ENCODE data around the gene CTNNA3. TPM values are rescaled to one million over a fixed set of nuclear protein-coding genes. Genes with fewer than 3 reads are reported as not detected.

Gene CTNNA3
- total RNA-seq, 1 experiment from 2014 or later, result 0.32 TPM

DNA sequence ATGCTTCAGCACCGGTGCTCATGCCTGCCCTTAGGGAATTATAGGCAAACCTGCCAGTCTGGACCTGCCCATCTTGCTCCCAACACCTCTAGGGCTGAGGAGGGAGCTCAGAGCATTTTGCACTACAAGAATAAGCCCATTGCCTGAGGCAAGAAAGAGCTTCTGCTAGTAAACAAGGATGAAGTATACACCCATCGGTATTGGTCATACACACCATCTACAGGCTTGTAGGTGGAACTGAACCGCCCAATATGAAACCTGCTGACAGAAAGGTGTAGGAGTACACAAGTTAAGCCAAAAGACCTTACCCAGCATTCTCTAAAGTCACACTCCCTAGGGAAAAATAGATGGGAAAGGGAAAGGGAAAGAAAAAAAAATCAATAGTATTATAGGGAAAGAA is 1727.1 kb downstream of the CTNNA3 start (continued):
- TF ChIP-seq, protein P1, sequence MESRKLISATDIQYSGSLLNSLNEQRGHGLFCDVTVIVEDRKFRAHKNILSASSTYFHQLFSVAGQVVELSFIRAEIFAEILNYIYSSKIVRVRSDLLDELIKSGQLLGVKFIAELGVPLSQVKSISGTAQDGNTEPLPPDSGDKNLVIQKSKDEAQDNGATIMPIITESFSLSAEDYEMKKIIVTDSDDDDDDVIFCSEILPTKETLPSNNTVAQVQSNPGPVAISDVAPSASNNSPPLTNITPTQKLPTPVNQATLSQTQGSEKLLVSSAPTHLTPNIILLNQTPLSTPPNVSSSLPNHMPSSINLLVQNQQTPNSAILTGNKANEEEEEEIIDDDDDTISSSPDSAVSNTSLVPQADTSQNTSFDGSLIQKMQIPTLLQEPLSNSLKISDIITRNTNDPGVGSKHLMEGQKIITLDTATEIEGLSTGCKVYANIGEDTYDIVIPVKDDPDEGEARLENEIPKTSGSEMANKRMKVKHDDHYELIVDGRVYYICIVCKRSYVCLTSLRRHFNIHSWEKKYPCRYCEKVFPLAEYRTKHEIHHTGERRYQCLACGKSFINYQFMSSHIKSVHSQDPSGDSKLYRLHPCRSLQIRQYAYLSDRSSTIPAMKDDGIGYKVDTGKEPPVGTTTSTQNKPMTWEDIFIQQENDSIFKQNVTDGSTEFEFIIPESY (IDR thresholded peaks at IDR 0.05; ENCODE audit: extremely low read depth, insufficient replicate concordance, low read length), result no peak
- TF ChIP-seq, protein P2, sequence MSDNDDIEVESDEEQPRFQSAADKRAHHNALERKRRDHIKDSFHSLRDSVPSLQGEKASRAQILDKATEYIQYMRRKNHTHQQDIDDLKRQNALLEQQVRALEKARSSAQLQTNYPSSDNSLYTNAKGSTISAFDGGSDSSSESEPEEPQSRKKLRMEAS (IDR thresholded peaks at IDR 0.05), result no peak
- no peak for TF ChIP-seq EGR1 (IDR thresholded peaks at IDR 0.05; ENCODE audit: low read depth)
- no peak for TF ChIP-seq ZNF274 (IDR thresholded peaks at IDR 0.05; ENCODE audit: low read depth, low read length)
- TF ChIP-seq, protein P3, sequence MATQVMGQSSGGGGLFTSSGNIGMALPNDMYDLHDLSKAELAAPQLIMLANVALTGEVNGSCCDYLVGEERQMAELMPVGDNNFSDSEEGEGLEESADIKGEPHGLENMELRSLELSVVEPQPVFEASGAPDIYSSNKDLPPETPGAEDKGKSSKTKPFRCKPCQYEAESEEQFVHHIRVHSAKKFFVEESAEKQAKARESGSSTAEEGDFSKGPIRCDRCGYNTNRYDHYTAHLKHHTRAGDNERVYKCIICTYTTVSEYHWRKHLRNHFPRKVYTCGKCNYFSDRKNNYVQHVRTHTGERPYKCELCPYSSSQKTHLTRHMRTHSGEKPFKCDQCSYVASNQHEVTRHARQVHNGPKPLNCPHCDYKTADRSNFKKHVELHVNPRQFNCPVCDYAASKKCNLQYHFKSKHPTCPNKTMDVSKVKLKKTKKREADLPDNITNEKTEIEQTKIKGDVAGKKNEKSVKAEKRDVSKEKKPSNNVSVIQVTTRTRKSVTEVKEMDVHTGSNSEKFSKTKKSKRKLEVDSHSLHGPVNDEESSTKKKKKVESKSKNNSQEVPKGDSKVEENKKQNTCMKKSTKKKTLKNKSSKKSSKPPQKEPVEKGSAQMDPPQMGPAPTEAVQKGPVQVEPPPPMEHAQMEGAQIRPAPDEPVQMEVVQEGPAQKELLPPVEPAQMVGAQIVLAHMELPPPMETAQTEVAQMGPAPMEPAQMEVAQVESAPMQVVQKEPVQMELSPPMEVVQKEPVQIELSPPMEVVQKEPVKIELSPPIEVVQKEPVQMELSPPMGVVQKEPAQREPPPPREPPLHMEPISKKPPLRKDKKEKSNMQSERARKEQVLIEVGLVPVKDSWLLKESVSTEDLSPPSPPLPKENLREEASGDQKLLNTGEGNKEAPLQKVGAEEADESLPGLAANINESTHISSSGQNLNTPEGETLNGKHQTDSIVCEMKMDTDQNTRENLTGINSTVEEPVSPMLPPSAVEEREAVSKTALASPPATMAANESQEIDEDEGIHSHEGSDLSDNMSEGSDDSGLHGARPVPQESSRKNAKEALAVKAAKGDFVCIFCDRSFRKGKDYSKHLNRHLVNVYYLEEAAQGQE (IDR thresholded peaks at IDR 0.05; ENCODE audit: low read depth), result no peak
- TF ChIP-seq SP1 (IDR thresholded peaks at IDR 0.05; ENCODE audit: low read depth), result no peak
- TF ChIP-seq, protein P4, sequence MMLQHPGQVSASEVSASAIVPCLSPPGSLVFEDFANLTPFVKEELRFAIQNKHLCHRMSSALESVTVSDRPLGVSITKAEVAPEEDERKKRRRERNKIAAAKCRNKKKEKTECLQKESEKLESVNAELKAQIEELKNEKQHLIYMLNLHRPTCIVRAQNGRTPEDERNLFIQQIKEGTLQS (IDR thresholded peaks at IDR 0.05), result no peak
- no peak for TF ChIP-seq JUND (IDR thresholded peaks at IDR 0.05)

DNA sequence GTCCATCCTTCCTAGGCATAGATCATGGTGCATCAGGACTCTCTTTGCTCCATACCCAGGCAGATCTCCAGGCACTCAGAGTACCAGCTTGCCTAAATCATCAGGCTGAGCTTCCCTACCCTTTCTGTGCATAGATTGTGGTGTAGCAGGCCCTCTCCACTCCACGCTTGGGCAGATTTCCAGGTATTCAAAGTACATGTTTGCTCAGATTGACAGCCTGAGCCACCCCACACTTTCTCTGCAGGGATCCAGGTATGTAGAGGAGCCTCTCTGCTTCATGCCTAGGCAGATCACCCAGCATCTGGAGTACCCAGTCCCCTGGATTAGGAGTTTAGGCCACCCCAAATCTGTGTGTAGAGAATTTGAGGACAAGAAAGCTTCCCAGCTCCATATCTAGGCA is 1727.6 kb downstream of the CTNNA3 start:
- Histone ChIP-seq H3K4me2 (ENCODE audit: low read length) (no peak overlapping the region), H3K79me2 (ENCODE audit: insufficient read depth, low read length) (no peaks in the 10 kb centered on the region), H3K4me3 (replicated peaks in 1 of 2; ENCODE audit: low read depth in 1 of 2, low read length in 2 of 2) (no peak overlapping the region), H3K9ac (ENCODE audit: low read length) (no peak overlapping the region), H3K9me2 (ENCODE audit: insufficient read depth) (no peaks in the 10 kb centered on the region), H3K4me1 (ENCODE audit: control insufficient read depth in 1 of 2, insufficient read depth in 2 of 2, low read length in 2 of 2) (no peaks in the 10 kb centered on the region), H3K36me3 (ENCODE audit: control insufficient read depth in 1 of 2, insufficient read depth in 2 of 2, low read length in 2 of 2) (no peaks in the 10 kb centered on the region), H3K27ac (ENCODE audit: low read depth, low read length) (no peak overlapping the region), H3K9me3 (ENCODE audit: control insufficient read depth in 1 of 2, insufficient read depth in 1 of 2, low read depth in 1 of 2, low read length in 2 of 2) (no peaks in the 10 kb centered on the region), H2AFZ (ENCODE audit: low read depth, low read length, poor library complexity, severe bottlenecking) (no peak overlapping the region), H4K20me1 (ENCODE audit: insufficient read depth) (no peaks in the 10 kb centered on the region), H3K27me3 (ENCODE audit: insufficient read depth, low read length) (no peaks in the 10 kb centered on the region)
- ChIA-PET CTCF (no interaction called here), RAD21 (ENCODE audit: low non-redundant PET in 1 of 2, low total read pairs in 2 of 2, uncharacterized antibody in 2 of 2, unreplicated experiment in 2 of 2) (no interaction called here), POLR2A (no interaction called here)
- DNase-seq (ENCODE audit: low read depth, low spot score) (no peak), ATAC-seq (no peak)
- no TSS peak for BruUV-seq (replicated peaks)
- intact Hi-C loops (cut with micrococcal nuclease), result no loop called here
- TF ChIP-seq RAD21 (IDR thresholded peaks at IDR 0.05; ENCODE audit: low read depth) (no peak), ELF1 (IDR thresholded peaks at IDR 0.05; ENCODE audit: borderline replicate concordance, low read depth) (no peak), SP1 (IDR thresholded peaks at IDR 0.05; ENCODE audit: low read depth) (no peak), ZNF274 (IDR thresholded peaks at IDR 0.05; ENCODE audit: low read depth, low read length) (no peak), SRF (IDR thresholded peaks at IDR 0.05; ENCODE audit: low read depth) (no peak), YY1 (IDR thresholded peaks at IDR 0.05; ENCODE audit: extremely low read depth, insufficient replicate concordance, low read depth, low read length) (no peak), ZFX (IDR thresholded peaks at IDR 0.05) (no peak), EGR1 (IDR thresholded peaks at IDR 0.05; ENCODE audit: low read depth) (no peak)
- TF ChIP-seq, protein P2 (IDR thresholded peaks at IDR 0.05), result no peak
- TF ChIP-seq, protein P3 (IDR thresholded peaks at IDR 0.05; ENCODE audit: low read depth), result no peak
